Keratinocyte (primary cell): ENCODE results near the gene CCDC85C. TPM values are rescaled to one million over a fixed set of nuclear protein-coding genes. Genes with fewer than 3 reads are reported as not detected.

Experiments used
- DNase-seq: peaks from one replicate; pipeline ENCODE4 v3.0.0-alpha.2; 2011; ENCODE audit warnings: low read depth, missing footprints, low spot score
- FAIRE-seq: peaks from 2 replicates; lab custom pipeline; 2011; peaks lifted over from hg19 to GRCh38; lab: Jason Lieb, UNC
- H2AFZ ChIP-seq: 2 replicates; pipeline ENCODE4 v1.6.0; 2012; ENCODE audit warnings: low read length, control low read depth, inconsistent platforms; ENCODE audit not compliant: control insufficient read depth
- H3K27ac ChIP-seq: 2 replicates; pipeline ENCODE4 v1.5.1; 2011; ENCODE audit warnings: low read length; ENCODE audit not compliant: control insufficient read depth, insufficient read depth
- H3K27me3 ChIP-seq: 3 replicates; pipeline ENCODE4 v1.6.0; 2011; ENCODE audit warnings: low read length; ENCODE audit not compliant: control insufficient read depth, insufficient read depth; ENCODE audit errors: extremely low read depth
- H3K36me3 ChIP-seq, 2 experiments: 2 replicates in 1 of 2; 3 replicates in 1 of 2; pipeline ENCODE4 v1.5.1; 2011; ENCODE audit warnings: low read length in 2 of 2, mild to moderate bottlenecking in 1 of 2; ENCODE audit not compliant: control insufficient read depth in 2 of 2, insufficient read depth in 2 of 2; ENCODE audit errors: extremely low read depth in 1 of 2
- H3K4me1 ChIP-seq: 3 replicates; pipeline ENCODE4 v1.5.1; 2011; ENCODE audit warnings: low read length; ENCODE audit not compliant: control insufficient read depth, insufficient read depth; ENCODE audit errors: extremely low read depth
- H3K4me2 ChIP-seq: 3 replicates; pipeline ENCODE4 v1.6.0; 2011; ENCODE audit warnings: low read depth, low read length; ENCODE audit not compliant: control insufficient read depth, insufficient read depth; ENCODE audit errors: extremely low read depth
- H3K4me3 ChIP-seq, 3 experiments: fragments of 200-600 bp in 1 of 3; sonication (generic) in 1 of 3; 2 replicates in 2 of 3; 3 replicates in 1 of 3; pipeline ENCODE4 v1.5.1; 2011 to 2016; ENCODE audit warnings: low read length in 3 of 3, mild to moderate bottlenecking in 3 of 3, control low read depth in 2 of 3, inconsistent platforms in 1 of 3, low read depth in 1 of 3, mixed read lengths in 1 of 3, mixed run types in 1 of 3, moderate library complexity in 1 of 3; ENCODE audit not compliant: control insufficient read depth in 2 of 3, insufficient read depth in 2 of 3; ENCODE audit errors: extremely low read depth in 1 of 3
- H3K79me2 ChIP-seq: 2 replicates; pipeline ENCODE4 v1.6.0; 2012; ENCODE audit warnings: low read length; ENCODE audit not compliant: control insufficient read depth, insufficient read depth
- H3K9ac ChIP-seq: 3 replicates; pipeline ENCODE4 v1.6.0; 2011; ENCODE audit warnings: low read length; ENCODE audit not compliant: control insufficient read depth, insufficient read depth; ENCODE audit errors: extremely low read depth
- H3K9me1 ChIP-seq: 3 replicates; pipeline ENCODE4 v1.6.0; 2011; ENCODE audit warnings: low read length; ENCODE audit not compliant: control insufficient read depth, insufficient read depth; ENCODE audit errors: extremely low read depth
- H3K9me3 ChIP-seq: 2 replicates; pipeline ENCODE4 v1.5.1; 2012; ENCODE audit warnings: low read depth, low read length; ENCODE audit not compliant: control insufficient read depth
- H4K20me1 ChIP-seq: 3 replicates; pipeline ENCODE4 v1.6.0; 2011; ENCODE audit warnings: low read length; ENCODE audit not compliant: control insufficient read depth, insufficient read depth; ENCODE audit errors: extremely low read depth
- EZH2 ChIP-seq: IDR thresholded peaks from one replicate; pipeline ENCODE4 v1.6.1; 2012; ENCODE audit warnings: inconsistent platforms, mild to moderate bottlenecking, low read length, moderate library complexity
- dilution Hi-C: fragments of 300-500 bp; cut with MboI; formaldehyde crosslinking; loops from one replicate; pipeline ENCODE4 v1.7.0; 2020; ENCODE audit warnings: low sequenced_read_pairs; ENCODE audit not compliant: extremely low pct_ligation_motif_present
- polyA plus RNA-seq, 5 experiments: library from polyadenylated mRNA; depleted of rRNA in 3 of 5; stranded (reverse) in 3 of 5; stranded (forward) in 1 of 5; unstranded in 1 of 5; fragments of >200 nt; gene quantifications; 1 replicate in 1 of 5; 2 replicates in 3 of 5; 3 replicates in 1 of 5; pipeline versions ENCODE4 v1.2.1 to v1.2.3, GENCODE V29; 2011 to 2012; ENCODE audit warnings: missing spikeins in 2 of 5, low read depth in 1 of 5, low replicate concordance in 1 of 5
- TF ChIP-seq, protein P1 (sequence below), 3 experiments: IDR thresholded peaks in 1 of 3; conservative IDR thresholded peaks in 1 of 3; optimal IDR thresholded peaks in 1 of 3; 2 replicates in 2 of 3; 3 replicates in 1 of 3; pipeline versions ENCODE3 to v1.5.1; 2011; ENCODE audit warnings: low read length in 3 of 3, mild to moderate bottlenecking in 3 of 3, moderate library complexity in 2 of 3, control low read depth in 1 of 3, inconsistent platforms in 1 of 3; ENCODE audit not compliant: insufficient read depth in 2 of 3; ENCODE audit errors: extremely low read depth in 1 of 3

Gene CCDC85C
- polyA plus RNA-seq, 1 donor (not counting 4 experiments of a cell fraction or from before 2014, with no cell fraction given): 13.2 TPM

DNA sequence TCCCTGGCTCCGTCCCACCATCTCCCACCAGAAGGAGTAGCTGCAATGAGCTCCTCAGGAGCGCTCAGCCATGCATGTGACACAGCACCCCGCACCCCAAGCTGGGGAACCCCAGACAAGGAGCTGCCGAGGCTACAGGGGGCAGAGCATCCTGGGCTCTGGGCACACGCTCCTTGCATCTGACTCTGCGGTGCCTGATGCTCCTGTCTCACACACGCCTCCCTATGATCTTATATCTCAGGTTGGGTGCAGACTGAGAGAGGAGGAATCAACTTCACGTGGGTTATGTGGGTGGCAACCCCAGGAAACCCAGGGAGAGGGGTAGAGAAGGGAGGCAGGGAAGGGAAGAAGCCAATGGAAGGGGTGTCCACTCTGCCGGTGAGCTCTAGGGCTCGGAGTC, 62.8 kb downstream of the CCDC85C start:
- H4K20me1 ChIP-seq: peaks cover 31% of the 10 kb centered on the region
- H3K9me1 ChIP-seq: peaks cover 8% of the 10 kb centered on the region
- TF ChIP-seq, protein P1, sequence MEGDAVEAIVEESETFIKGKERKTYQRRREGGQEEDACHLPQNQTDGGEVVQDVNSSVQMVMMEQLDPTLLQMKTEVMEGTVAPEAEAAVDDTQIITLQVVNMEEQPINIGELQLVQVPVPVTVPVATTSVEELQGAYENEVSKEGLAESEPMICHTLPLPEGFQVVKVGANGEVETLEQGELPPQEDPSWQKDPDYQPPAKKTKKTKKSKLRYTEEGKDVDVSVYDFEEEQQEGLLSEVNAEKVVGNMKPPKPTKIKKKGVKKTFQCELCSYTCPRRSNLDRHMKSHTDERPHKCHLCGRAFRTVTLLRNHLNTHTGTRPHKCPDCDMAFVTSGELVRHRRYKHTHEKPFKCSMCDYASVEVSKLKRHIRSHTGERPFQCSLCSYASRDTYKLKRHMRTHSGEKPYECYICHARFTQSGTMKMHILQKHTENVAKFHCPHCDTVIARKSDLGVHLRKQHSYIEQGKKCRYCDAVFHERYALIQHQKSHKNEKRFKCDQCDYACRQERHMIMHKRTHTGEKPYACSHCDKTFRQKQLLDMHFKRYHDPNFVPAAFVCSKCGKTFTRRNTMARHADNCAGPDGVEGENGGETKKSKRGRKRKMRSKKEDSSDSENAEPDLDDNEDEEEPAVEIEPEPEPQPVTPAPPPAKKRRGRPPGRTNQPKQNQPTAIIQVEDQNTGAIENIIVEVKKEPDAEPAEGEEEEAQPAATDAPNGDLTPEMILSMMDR (optimal IDR thresholded peaks at IDR 0.05 in 1 of 3, IDR thresholded peaks at IDR 0.05 in 1 of 3, conservative IDR thresholded peaks at IDR 0.05 in 1 of 3; ENCODE audit: extremely low read depth in 1 of 3, insufficient read depth in 2 of 3, low read length in 3 of 3): no peak
- no peak for TF ChIP-seq EZH2
- H3K9ac ChIP-seq: no peak overlapping the region
- no peak overlapping the region for H3K27ac ChIP-seq
- H3K27me3 ChIP-seq: no peaks in the 10 kb centered on the region
- no peaks in the 10 kb centered on the region for H3K36me3 ChIP-seq
- H2AFZ ChIP-seq: no peak overlapping the region
- dilution Hi-C loops: no loop called here
- H3K79me2 ChIP-seq: peaks cover 89% of the 10 kb centered on the region
- no peak overlapping the region for H3K4me3 ChIP-seq
- no peak overlapping the region for H3K4me2 ChIP-seq
- peaks cover 25% of the 10 kb centered on the region for H3K4me1 ChIP-seq
- H3K9me3 ChIP-seq: no peaks in the 10 kb centered on the region
- no peak for FAIRE-seq
- no peak for DNase-seq

DNA sequence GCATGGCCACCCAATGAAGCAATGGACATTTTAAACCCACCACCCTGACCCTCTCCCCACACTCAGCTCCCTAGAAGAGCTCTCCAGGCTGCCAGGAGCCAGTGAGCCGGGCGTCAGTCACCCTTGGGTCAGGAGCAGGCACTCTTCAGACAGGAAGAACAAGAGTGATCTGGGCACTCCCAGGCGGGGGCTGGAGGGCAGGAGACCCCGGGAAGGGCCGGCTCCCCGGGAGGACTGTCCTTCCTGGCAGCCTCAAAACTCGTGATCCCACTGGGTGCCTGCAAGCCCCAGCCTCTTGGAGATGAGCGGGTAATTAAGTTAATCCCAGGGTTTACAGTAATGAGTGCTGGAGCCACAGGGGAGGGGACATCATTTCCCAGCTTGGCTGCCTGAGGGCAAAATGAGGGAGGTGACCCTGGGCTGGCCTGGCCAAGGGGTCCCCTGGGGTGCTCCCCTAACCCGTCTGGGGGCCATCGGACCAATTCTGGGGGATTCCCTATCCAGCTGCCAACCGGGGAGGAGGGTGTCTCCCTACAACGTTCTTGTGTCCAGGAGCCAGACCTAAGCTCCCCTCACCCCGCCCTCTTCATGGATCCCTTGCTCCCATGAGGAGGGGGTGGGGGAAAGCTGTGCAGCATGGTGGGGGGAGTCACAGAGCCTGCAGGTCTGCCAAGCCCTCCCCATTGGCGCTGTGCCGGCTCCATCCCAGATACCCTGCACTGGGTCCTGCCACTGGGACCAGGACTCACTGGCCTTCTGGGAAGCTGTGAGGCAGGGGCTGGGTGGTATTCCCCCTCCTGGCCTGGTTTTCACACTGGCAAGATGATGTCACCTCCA, 63.6 kb downstream of the CCDC85C start:
- Histone ChIP-seq H3K9me3 (no peaks in the 10 kb centered on the region), H3K9me1 (peaks cover 8% of the 10 kb centered on the region), H3K4me2 (no peak overlapping the region), H3K4me3 (no peak overlapping the region), H3K79me2 (peaks cover 89% of the 10 kb centered on the region), H3K4me1 (peaks cover 25% of the 10 kb centered on the region), H2AFZ (no peak overlapping the region), H3K27ac (no peak overlapping the region), H3K27me3 (no peaks in the 10 kb centered on the region), H3K9ac (no peak overlapping the region), H4K20me1 (peaks cover 31% of the 10 kb centered on the region), H3K36me3 (peaks cover 0 to 3% of the 10 kb centered on the region in 2 experiments)
- TF ChIP-seq, protein P1 (optimal IDR thresholded peaks at IDR 0.05 in 1 of 3, IDR thresholded peaks at IDR 0.05 in 1 of 3, conservative IDR thresholded peaks at IDR 0.05 in 1 of 3; ENCODE audit: extremely low read depth in 1 of 3, insufficient read depth in 2 of 3, low read length in 3 of 3): no peak
- TF ChIP-seq EZH2: no peak
- DNase-seq: no peak
- FAIRE-seq: no peak
- dilution Hi-C loops: no loop called here
